Putamen (tissue), 1 donor: ENCODE measurements around the gene TBC1D13.
"Not testable (repeated sequence)": the region's sequence is repeated elsewhere in the genome, so short reads cannot be mapped to it uniquely, and the experiment has no call there.

ENCODE experiments used
- DNase-seq: peaks from one replicate; pipeline ENCODE4 v3.0.0-alpha.2; 2016; ENCODE audit warnings: low spot score

The TBC1D13 gene, protein sequence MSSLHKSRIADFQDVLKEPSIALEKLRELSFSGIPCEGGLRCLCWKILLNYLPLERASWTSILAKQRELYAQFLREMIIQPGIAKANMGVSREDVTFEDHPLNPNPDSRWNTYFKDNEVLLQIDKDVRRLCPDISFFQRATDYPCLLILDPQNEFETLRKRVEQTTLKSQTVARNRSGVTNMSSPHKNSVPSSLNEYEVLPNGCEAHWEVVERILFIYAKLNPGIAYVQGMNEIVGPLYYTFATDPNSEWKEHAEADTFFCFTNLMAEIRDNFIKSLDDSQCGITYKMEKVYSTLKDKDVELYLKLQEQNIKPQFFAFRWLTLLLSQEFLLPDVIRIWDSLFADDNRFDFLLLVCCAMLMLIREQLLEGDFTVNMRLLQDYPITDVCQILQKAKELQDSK

GRCh38 chr9:128786681-128787601, at the start of gene TBC1D13:
TBC1D13 (plus strand) TSS chr9:128787253; CDS start chr9:128787354, 101 bp downstream.
- DNase-seq, result peak; percentile 88

DNA sequence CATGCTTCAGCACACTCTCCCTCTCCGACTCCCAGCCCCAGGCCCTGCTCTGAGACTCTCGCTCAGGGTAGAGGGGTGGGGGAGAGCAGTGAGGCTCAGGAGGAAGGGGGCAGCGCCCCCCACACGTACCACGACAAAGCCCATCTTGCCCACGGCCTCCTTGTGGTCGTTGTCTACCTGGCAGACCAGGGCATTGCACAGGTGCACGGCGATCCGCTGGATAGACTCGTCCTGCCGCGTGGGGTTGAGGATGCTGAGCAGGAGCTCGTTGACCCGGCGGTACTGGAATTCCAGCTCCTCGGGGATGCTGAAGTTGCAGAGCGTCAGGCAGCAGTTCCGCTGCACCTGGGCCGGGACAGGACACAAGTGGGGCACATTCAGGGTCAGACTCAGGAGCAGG, 44.7 kb upstream of the TBC1D13 start:
- DNase-seq, result no peak

- no peak for DNase-seq
Measured at GRCh38 chr9:128743421-128743820, 43.6 kb upstream of the TBC1D13 start.

- DNase-seq, result no peak
Measured at GRCh38 chr9:128747241-128747640, 39.8 kb upstream of the TBC1D13 start.

DNA sequence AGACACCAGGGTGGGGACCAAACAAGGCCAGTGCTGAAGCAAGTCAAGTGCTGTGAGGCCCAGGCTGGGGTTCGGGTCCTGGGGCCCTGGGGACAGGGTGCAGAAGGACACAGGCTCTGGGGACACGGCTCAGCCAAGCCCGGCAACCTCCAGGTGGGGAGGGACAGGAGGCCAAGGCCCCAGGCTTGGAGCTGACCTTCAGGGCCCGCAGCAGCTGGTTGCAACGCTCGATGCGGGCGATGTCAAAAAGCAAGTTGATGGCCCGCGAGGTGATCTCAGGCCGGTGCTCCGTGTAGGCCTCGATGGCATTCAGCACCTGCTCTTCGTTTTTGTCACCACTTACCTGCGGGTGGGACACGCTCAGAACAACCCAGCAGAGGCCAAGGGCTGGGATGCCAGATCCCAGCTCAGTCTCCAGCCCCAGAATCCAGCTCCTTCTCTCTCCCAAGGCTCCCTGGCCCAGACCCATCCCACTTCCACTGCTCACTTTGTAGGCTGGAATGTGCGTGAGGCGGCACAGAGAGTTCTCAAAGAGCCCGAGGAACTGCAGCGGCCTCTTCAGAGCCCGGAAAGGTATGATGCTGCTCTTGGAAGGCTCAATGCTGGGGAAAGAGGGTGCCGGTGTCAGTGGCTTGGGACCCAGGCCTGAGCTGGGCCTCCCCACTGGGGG, 36.0 kb upstream of the TBC1D13 start:
- no peak for DNase-seq

DNA sequence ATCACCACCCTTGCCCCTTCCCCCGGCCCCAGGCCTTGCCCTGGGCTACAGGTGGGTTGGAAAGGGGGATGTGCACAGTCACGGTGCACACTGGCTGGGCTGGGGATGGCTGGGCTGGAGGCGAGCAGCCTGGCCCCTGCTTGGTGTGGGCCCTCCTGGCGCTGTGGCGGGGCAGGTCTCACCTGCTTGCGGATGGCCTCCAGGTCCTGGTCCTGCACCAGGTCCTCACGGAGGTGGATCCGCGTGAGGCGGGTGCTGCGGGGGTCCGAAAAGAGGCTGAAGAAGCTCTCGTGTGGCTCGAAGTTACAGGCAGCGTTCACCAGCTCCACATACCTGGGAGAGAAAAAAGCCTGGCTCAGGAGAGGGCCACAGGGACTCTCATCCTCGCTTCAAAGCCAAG, 33.4 kb upstream of the TBC1D13 start:
- no peak for DNase-seq

DNA sequence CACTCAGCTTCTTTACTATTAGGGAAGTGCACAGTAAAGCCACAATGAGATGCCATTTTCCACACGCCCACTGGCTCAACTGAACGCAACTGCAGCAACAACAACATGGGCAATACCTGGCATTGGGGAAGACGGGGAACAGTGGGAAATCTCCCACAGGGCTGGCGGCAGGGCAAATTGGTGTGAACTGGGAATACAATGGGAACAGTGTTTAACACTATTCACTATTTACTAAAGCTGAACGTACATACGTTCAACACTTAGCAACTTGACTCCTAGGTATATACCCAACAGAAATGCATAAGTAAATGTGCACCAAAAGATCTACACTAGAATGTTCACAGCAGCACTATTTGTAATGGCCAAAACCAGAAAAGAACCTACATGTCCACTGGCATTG, 29.5 kb upstream of the TBC1D13 start:
- no peak for DNase-seq

DNA sequence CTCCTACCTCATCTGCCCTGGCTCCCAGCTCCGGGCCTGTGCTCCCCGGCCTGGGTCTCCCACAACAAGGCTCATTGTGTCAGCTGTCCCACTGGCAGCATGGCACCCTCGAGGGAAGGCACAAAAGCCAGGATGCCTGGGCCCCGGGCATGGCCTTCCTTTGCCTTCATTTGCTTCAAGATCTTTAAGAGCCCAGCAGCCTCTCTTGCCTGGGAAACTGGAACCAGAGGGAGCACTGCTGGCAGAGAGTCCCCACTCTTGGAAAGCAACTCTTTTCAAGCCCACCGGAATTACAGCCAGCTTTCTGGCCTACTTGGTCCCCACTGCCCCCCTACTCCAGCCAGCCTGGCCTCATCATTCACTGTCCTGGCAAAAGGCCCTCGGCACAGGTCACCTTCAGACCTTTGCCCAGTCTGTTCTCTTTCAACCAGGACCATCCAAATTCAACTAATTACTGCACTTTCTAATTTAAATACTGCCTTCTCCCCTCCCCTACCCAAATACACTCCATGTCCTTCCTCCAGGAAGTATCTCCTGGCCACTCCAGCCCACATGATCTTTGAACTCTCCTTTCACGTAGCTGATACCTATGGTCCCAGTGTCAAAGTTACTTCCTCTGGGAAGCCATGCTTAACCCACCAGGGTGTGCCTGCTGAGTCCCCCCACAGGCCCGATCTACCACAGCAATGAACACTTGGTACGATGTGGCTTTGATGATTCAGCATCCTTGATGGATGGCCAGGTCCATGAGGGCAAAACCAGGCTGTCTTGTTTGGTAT, 24.2 kb upstream of the TBC1D13 start:
- DNase-seq, result no peak

GRCh38 chr9:128764361-128764760, 22.7 kb upstream of the TBC1D13 start:
- DNase-seq, result no peak

GRCh38 chr9:128765499-128765898, 21.6 kb upstream of the TBC1D13 start:
- DNase-seq, result no peak

- DNase-seq, result no peak
Measured at GRCh38 chr9:128768606-128769005, 18.4 kb upstream of the TBC1D13 start.

DNA sequence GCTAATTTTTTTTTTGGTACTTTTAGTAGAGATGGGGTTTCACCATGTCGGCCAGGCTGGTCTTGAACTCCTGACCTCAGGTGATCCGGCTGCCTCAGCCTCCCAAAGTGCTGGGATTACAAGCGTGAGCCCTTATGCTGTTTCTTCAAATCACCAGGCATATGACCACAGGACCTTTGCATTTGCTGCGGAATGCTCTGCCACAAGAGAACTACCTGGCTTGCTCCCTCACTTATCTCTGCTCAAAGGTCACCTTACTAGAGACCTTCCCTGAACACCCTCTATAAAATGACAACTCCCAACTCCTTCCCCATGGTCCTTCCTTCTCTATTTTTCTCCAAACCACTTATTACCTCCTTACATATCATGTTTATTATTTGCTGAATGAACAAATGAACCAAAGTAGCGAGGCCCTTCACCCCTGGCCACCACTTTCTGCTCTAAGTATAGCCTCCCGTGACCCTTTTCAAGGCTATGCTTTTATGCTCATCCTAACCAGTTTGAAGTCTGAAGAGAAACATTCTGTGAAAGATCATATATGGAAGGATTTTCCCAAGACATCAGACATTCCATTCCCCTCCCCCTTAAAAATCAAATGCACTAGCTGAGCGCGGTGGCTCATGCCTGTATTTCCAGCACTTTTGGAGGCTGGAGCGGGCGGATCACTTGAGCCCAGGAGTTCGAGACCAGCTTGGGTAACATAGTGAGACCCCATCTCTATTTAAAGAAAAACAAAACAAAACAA, 16.6 kb upstream of the TBC1D13 start:
- no peak for DNase-seq

DNA sequence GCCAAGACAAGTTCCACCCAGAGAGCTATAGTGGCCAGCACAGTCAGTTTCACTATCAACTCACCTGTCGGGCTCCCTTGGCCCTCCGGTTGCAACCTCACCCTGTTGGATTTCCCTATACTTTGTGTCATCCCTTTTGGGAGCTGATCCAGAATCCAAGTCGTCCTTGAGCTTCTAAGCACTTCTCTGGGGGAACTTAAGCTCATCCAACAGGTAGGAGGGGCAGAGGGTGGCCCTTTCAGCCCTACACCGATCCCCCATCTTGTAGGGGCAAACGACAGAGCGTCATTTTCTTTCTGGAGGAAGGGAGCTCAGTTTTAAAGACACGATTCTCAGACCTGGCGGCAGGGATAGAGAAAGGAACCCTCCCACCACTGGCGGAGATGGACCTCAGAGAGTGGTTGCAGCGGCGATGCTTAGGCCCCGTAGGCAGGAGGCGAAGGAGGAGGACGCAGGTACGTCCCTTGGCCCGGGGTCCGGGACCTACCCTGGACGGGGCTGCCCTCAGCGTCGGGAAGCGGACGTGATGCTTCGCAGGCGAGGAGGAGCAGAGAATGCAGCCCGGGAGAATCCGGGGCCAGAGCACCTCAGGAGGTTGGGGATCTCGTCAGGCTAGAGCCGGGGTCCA, 15.8 kb upstream of the TBC1D13 start:
- DNase-seq, result peak; percentile 17

DNA sequence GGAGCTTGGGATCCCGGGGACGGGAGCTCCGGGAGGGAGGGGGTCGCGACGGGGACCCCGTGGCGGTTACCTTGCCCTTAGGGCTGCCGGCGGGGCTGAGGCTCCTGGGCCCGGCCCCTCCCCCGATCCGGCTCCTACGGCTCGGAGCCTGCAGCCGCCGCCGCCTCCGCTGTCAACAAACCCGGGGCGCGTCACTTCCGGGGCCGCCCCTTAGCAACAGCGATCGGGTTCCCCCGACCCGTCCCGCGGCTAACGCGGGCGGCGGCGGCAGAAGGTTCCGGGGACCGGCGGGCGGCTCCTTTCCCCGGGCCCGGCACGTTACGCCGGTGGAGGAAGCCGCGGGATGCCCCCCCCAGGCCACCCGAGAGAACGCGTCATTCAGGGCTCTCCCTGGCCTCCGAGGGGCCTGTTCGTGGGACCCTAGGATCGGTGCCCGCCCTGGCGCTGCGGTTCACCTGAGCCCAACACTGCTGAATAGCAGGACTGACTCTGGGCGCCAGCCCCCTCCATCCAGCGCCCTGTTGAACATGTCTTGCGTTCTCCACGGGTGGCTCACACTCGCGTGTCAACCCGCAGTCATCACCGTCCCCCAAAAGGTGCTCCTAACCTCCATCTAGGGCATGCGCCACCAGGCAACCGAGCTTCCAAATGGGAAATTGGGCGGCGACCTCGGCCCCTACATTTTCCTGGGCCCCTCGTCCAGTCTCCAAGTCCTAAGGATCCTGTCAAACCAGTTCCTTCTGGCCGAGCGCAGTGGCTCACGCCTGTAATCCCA, 15.1 kb upstream of the TBC1D13 start, which contains the start of gene ZER1:
Gene ZER1, minus strand, starts transcription at position 183 of the 775 bp plus-strand sequence. CDS start 16,362 bp downstream, outside the sequence.
- DNase-seq, result peak; percentile 92

GRCh38 chr9:128773049-128773448, 14.0 kb upstream of the TBC1D13 start:
- no peak for DNase-seq

- DNase-seq, result no peak
Measured at GRCh38 chr9:128774804-128775203, 12.2 kb upstream of the TBC1D13 start.

DNA sequence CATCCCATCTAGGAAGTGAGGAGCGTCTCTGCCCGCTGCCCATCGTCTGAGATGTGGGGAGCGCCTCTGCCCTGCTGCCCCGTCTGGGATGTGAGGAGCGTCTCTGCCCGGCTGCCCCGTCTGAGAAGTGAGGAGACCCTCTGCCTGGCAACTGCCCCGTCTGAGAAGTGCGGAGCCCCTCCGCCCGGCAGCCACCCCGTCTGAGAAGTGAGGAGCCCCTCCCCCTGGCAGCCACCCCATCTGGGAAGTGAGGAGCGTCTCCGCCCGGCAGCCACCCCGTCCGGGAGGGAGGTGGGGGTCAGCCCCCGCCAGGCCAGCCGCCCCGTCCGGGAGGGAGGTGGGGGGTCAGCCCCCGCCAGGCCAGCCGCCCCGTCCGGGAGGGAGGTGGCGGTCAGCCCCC, 7.0 kb upstream of the TBC1D13 start:
- DNase-seq, result not testable (repeated sequence)

DNA sequence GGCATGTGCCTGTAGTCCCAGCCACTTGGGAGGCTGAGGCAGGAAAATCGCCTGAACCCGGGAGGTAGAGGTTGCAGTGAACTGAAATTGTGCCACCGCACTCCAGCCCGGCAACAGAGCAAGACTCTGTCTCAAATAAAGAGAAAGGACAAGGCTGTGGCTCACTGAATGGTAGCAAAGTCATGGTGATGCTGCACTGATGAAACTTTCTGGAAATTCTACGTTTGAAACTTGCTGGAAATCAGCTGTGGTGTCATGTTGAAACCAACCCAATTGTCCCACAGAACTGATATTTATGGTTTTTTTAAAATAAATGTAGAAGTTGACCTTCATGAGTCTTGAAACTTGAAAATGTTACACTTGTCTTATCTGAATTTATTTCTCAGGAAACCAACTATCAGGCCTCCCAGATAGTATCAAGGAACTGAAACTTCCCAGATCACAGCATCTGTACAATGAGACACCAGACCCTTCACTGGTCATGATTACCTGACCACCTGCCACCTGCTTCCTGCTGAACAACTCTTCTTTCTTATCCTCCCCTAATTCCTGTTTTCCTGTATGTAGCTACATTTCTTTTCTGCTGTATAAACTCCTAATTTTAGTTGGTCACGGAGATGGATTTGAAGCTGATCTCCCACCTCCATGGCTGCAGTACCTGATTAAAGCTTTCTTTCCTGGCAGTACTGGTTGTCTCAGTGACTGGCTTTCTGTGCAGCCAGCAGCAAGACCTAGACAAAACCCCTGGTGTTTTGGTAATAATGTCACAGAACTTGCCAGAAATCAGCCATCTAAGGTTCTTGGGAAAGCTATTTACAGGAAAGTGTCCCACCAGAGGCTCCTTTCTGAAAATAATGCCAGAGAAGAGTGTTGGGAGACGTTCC, 5.6 kb upstream of the TBC1D13 start:
- no peak for DNase-seq
